ENCODE measurements around the gene DPP8. TPM values are rescaled to one million over a fixed set of nuclear protein-coding genes. Genes with fewer than 3 reads are reported as not detected.

DPP8 gene
- total and polyA plus RNA-seq, 10 of the 15 experiments (the other 5 are each of a cell fraction or from before 2014, with no cell fraction given): 12.0 to 30.6 (median 24.3) TPM

GRCh38 chr15:65426216-65426853 lies 91.2 kb downstream of the DPP8 start (continued):
- TF ChIP-seq, protein P1, sequence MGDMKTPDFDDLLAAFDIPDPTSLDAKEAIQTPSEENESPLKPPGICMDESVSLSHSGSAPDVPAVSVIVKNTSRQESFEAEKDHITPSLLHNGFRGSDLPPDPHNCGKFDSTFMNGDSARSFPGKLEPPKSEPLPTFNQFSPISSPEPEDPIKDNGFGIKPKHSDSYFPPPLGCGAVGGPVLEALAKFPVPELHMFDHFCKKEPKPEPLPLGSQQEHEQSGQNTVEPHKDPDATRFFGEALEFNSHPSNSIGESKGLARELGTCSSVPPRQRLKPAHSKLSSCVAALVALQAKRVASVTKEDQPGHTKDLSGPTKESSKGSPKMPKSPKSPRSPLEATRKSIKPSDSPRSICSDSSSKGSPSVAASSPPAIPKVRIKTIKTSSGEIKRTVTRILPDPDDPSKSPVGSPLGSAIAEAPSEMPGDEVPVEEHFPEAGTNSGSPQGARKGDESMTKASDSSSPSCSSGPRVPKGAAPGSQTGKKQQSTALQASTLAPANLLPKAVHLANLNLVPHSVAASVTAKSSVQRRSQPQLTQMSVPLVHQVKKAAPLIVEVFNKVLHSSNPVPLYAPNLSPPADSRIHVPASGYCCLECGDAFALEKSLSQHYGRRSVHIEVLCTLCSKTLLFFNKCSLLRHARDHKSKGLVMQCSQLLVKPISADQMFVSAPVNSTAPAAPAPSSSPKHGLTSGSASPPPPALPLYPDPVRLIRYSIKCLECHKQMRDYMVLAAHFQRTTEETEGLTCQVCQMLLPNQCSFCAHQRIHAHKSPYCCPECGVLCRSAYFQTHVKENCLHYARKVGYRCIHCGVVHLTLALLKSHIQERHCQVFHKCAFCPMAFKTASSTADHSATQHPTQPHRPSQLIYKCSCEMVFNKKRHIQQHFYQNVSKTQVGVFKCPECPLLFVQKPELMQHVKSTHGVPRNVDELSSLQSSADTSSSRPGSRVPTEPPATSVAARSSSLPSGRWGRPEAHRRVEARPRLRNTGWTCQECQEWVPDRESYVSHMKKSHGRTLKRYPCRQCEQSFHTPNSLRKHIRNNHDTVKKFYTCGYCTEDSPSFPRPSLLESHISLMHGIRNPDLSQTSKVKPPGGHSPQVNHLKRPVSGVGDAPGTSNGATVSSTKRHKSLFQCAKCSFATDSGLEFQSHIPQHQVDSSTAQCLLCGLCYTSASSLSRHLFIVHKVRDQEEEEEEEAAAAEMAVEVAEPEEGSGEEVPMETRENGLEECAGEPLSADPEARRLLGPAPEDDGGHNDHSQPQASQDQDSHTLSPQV (IDR thresholded peaks at IDR 0.05): no peak
- TF ChIP-seq BHLHE40 (IDR thresholded peaks at IDR 0.05; ENCODE audit: borderline replicate concordance in 1 of 2, low read depth in 2 of 2, low read length in 1 of 2) (no peak), PAX5 (IDR thresholded peaks at IDR 0.05; ENCODE audit: borderline replicate concordance, low read depth, low read length) (no peak), CHD1 (IDR thresholded peaks at IDR 0.05; ENCODE audit: low read depth, low read length) (no peak), ZNF622 (IDR thresholded peaks at IDR 0.05) (no peak), WRNIP1 (IDR thresholded peaks at IDR 0.05; ENCODE audit: borderline replicate concordance, low read depth, low read length) (no peak), MTA3 (IDR thresholded peaks at IDR 0.05; ENCODE audit: borderline replicate concordance, low read length) (no peak), ZNF274 (IDR thresholded peaks at IDR 0.05; ENCODE audit: insufficient read depth, insufficient read length) (no peak), PAX8 (IDR thresholded peaks at IDR 0.05) (no peak), PML (IDR thresholded peaks at IDR 0.05; ENCODE audit: low read length) (no peak), ZZZ3 (IDR thresholded peaks at IDR 0.05; ENCODE audit: control insufficient read depth, insufficient read length, low read depth) (no peak)
